SW 1271 (cell line): Measurements from ENCODE around the gene COLQ.

Experiments used
- DNase-seq, 2 experiments: peaks; one replicate each; lab custom pipeline; 2025; lab: John Stamatoyannopoulos, UW

COLQ gene

GRCh38 chr3:15454965-15455364, 66.5 kb downstream of the COLQ start:
- no peak for DNase-seq

GRCh38 chr3:15453991-15454625, 67.4 kb downstream of the COLQ start:
- no peak for DNase-seq

GRCh38 chr3:15453501-15453900, 68.0 kb downstream of the COLQ start:
- no peak for DNase-seq

GRCh38 chr3:15452961-15453360, 68.5 kb downstream of the COLQ start:
- no peak for DNase-seq

- no peak for DNase-seq
These were observed 69.3 kb downstream of the COLQ start for GRCh38 chr3:15452156-15452555.

- DNase-seq = no peak
These were observed 70.0 kb downstream of the COLQ start for GRCh38 chr3:15451216-15452113.

- no peak for DNase-seq
These were observed 70.9 kb downstream of the COLQ start for GRCh38 chr3:15450438-15451215.

GRCh38 chr3:15449489-15450224, 71.8 kb downstream of the COLQ start:
- no peak for DNase-seq

- DNase-seq = no peak
These were observed 77.5 kb downstream of the COLQ start for GRCh38 chr3:15443826-15444524.

GRCh38 chr3:15440891-15441290, 80.6 kb downstream of the COLQ start:
- no peak for DNase-seq

GRCh38 chr3:15439476-15439875, 82.0 kb downstream of the COLQ start:
- no peak for DNase-seq

- no peak for DNase-seq
These were observed 82.5 kb downstream of the COLQ start for GRCh38 chr3:15438983-15439382.

GRCh38 chr3:15436246-15436645, 85.3 kb downstream of the COLQ start:
- DNase-seq = no peak

GRCh38 chr3:15434756-15435155, 86.8 kb downstream of the COLQ start:
- no peak for DNase-seq

- DNase-seq = no peak
These were observed 88.0 kb downstream of the COLQ start for GRCh38 chr3:15433531-15433930.

GRCh38 chr3:15431256-15431837, 90.2 kb downstream of the COLQ start:
- no peak for DNase-seq

- no peak for DNase-seq
These were observed 90.9 kb downstream of the COLQ start for GRCh38 chr3:15430624-15431023.

- DNase-seq = no peak
These were observed 92.4 kb downstream of the COLQ start for GRCh38 chr3:15429080-15429479.

- DNase-seq = peak in 1 of 2 experiments; percentile 53
These were observed 93.0 kb downstream of the COLQ start for GRCh38 chr3:15428539-15428938.

GRCh38 chr3:15427981-15428380, 93.5 kb downstream of the COLQ start:
- DNase-seq = no peak
